Uterus (tissue), 2 donors: ENCODE measurements around the gene PTPRG.

Experiments
- CTCF ChIP-seq, 4 experiments: fragments of 200-600 bp in 2 of 4; fragments of 450-650 bp in 2 of 4; sonication (generic) in 2 of 4; IDR thresholded peaks; one replicate each; pipeline ENCODE4 v1.5.1; 2016 to 2019; ENCODE audit warnings: antibody characterized with exemption in 4 of 4, mild to moderate bottlenecking in 2 of 4, moderate library complexity in 1 of 4
- POLR2A ChIP-seq, 2 donors: fragments of 450-650 bp; IDR thresholded peaks; one replicate each; pipeline ENCODE4 v1.6.1; 2016; ENCODE audit warnings: antibody characterized with exemption in 2 of 2, mild to moderate bottlenecking in 1 of 2, moderate library complexity in 1 of 2

- TF ChIP-seq CTCF (IDR thresholded peaks at IDR 0.05) (no peak), POLR2A (IDR thresholded peaks at IDR 0.05) (no peak)
Measured at GRCh38 chr3:61730577-61731231, 169.3 kb downstream of the PTPRG start.
